GM21529 (cell line): ENCODE results near the gene MEGF8.

Experiments used
- ATAC-seq: cut with Tn5 transposase; IDR thresholded peaks from one replicate; pipeline ENCODE4 v1.9.1; 2021; ENCODE audit not compliant: unreplicated experiment

The MEGF8 gene

DNA sequence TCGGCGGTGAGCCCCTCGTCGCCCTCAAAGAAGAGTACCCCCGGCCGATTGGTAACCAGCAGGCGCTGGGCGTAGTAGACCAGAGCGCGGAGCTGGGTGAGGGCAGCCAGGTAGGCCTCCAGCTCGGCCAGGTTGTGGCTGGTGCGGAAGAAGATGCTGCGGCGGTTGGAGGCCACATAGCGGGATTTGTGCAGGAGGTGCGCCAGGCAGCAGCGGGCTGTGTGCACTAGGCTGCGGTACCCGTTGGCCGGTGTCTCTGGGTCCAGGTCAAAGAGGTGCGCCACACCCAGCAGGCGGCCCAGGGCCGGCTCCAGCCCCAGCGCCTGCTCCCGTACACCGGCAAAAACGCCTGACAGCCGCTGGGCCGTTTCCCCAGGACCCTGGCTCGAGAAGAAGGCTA, 84.9 kb downstream of the MEGF8 start:
- ATAC-seq, result no peak

DNA sequence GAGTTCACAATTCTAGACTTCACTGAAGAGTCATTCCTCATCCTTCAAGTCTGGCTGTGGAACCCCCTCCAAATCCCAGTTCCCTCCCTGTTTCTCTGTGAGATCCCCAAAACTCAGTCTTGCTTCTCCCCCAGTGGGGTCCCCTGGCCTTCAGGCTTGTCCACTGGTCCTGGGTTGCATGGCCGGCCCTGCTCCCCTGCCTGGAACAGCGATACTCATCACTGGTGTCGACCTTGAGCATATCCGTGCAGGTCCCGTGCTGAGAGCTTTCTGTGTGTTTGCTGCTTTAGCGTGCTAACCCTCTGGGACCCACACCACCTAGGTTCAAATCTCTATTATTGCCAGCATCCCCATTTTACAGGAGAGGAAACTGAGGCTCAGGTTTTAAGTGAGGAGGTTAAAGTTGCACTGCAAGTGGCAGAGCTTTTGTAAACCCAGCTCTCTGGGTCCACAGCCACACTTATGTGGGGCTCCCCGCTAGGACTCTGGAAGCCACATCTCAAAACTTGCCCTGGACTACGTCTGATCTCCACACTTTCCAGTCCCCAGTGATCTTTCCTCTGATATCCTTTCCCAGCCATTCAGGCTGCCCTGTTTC, 86.2 kb downstream of the MEGF8 start:
- no peak for ATAC-seq

DNA sequence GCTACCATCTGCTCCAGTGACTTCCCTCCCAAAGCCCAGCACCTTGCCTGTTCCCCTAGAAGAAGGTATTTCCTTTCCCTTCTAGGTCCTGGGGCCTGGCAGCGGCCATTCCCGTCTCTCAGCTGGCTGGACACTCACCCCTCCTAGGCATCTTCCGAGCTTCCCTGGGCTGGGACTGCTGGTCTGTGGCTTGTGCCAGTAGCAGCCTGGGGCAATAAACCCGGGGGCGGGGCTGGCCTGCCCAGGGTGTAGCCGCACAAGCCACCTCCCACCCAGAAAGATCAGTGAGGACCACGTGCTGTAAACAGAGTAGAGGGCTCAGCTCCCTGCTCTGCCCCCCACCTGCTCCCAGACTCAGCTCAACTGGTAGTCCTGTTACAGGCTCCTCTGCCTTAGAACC, 86.8 kb downstream of the MEGF8 start:
- ATAC-seq, result no peak

DNA sequence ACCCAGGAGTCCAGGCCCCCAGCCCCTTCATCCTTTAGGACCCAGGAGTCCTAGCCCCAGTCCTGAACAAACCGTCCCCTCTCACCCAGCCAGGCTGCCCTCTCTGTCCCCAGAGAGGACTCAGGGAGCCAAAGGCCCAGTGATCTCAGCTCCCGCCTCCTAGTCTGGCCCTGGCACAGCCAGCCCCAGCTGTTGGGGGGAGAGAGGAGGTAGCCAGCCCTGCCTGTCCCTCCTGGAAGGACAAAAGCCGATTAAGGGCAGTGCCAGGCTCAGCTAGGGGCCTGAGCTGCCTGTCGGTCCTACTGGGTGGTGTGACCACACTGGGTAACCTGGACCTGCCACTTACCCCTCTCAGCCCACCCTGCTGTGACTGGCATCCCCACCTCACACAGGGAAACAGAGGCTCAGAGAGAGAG, 87.2 kb downstream of the MEGF8 start:
- ATAC-seq, result no peak

DNA sequence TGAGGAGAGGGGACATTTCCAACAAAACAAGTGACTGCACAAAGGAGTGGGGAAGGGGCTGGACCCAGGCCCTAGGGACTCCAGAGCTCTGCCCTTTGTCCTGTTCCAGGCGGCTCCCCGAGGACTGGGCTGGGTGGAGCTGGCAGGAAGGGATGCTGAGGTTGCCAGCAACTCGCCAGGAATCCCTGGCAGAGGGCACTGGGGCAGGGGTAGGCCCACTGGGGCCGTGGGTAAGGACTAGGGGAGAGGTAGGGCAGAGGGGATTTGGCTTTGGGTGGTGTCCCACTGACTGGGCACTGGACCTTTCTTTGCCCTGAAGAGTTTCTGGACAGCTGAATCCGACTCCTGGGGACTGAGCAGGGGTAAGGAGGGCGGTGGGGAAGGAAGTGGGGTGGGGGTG, 93.9 kb downstream of the MEGF8 start:
- no peak for ATAC-seq

DNA sequence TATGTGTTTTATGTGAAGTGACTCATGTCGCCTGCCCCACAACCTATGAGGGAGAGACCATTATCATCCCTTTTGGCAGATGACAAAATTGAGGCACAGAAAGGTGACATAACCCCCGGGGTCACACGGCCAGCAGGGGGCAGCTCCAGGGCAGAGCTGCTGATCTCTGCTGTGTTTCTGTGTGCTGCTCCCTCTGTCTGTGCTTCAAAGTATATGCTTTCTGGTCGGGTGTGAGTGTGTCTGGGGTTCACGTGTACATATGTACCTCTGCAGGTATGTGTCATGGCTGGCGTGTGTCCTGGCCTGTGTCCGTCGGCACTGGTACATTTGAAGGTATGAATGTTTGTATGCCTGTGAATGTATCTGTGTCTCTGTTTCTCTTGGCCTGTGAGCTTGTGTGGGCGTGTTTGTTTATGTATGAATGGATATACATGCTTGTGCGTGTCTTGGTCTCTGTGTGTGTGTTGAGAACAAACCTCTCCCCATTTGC, 94.7 kb downstream of the MEGF8 start:
- peak; percentile 31 for ATAC-seq

DNA sequence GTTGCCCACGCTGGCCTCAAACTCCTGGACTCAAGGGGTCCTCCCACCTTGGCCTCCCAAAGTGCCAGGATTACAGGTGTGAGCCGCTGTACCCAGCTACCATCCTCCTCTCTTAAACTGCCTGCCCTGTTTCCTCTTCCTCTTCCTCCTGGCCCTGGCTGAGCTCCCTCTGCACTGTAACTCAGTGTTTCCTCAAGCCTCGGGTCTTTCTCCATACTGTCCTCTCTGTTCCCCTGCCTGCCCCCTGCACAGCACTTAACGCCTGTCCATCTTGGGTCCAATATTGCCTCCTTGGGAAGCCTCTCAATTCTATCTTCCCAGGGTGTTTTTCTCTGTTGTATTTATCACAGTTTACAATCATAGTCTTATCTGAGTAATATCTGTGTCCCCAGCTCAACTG, 95.7 kb downstream of the MEGF8 start:
- ATAC-seq, result no peak

DNA sequence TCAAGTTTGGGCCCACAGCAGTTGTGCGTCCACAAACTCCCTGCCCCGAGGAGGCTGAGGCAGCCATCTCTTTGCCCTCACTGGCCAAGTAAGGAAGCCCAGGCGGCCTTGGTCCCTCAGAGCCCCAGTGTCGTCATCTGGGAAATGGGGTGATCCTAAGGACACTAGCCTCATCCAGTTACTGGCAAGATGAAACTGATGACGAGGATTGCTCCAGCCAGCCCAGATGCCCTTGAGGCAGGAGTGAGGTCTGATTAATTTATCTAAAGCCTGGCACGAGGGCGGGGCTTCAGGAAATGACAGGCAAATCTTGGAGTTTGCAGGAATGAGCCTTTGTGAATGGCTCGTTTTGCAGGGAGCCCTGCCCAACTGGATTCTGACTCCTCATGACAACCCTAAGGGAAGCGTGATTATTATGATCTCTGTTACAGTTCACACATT, 96.2 kb downstream of the MEGF8 start:
- no peak for ATAC-seq

DNA sequence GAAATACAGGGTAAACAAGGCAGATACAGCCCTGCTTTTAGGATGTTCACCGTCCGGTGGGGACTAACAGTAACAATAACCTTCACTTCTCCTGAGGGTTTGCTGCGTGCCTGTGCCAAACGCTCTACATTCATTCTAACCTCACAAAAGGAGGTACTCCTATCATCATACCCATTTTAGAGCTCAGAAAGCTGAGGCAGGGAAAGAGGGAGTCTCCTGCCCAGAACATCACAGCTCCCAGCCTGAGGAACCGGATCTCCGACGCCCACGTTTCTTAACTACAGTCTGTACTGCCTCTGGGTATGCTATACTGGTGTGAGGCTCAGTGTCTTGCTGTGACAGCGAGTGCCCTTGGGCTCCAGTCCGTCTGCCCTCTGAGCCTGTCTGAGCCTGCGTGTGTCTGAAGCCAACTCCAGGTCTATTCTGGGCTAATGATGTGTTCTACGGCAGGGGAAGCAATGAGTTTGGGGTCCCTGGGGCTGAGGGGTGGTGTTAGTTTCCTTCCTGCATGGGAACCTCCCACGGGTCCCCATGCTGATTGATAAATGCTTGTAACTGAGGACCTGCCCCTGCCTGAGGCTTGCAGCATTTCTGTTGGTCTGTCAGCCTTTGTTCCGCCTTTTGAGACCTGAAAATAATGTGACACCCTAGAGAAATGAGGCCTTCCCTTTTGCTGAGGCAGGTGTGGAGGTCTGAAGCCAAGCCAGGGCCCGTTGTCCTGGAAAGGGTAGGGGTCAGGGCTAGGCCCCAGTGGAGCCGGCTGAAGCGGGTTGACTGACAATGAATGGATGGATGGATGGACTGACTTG, 96.9 kb downstream of the MEGF8 start:
- ATAC-seq, result peak; percentile 10

DNA sequence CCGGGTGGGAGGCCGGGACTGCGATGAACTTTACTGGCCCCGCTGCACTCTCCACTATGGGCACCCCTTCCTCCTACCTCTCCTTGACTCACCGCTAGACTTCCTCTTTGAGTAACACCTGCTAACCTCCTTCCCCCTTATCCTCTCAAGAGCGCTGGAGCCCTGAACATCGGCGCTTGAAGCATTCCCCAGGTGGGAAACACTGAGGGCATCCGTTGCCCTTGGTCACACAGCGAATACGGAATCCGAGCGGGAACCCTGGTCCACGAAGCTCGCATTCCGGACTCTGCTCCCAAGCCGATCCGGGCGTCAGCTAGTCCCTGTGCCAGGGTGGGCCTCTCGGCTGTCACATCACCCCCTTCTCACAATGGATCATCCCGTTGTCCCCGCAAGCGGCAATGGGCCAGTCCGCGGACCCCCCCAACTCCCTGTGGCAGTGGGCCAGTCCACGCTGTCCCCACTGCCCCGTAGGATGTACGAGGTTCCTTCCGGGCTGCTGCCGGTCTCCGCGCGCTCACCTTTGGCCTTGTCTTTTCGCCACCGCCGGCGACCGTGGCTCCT, 97.5 kb downstream of the MEGF8 start:
- ATAC-seq, result peak; percentile 42

DNA sequence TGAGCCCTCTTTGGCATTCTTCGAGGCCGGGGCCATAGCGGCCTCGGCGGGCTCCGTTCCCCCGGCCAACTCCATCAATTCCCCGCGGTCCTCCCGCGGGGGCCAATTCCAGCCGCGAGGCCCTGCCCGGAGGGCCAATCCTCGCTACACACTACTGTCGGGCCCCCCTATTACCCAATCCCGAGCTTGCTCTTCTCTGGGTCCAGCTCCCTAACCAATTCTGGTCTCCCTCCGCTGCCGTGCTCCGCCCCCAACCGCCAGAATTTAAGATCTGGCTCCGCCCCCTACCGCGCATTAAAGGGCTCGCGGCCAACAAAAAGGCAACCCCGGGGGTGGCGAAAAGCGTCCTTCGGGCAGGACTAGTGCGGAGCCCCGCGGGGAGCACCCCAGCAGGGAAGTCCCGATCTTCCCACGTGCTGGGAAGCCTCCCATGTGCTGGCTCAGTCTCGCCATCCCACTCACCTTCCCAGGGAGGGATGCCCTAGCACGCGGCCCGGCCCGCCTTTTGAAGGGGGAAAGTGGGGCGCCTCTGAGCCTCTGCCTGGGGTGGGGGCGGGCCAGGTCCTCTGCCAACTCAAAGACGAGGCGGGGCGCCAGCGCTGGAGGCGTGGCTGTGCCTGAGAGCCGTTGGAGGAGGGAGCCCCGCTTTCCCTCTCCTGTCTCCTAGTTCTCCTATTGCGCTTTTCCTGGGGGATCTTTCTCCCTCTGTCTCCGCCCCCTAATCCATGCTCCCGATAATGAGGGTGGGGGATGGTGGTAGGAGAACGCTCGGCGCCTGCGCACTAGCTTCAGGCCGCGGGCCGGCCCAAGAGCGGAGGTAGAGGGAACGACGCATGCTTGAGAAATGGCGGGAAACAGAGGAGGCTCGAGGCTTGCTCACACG, 98.3 kb downstream of the MEGF8 start:
- peak; percentile 86 for ATAC-seq

DNA sequence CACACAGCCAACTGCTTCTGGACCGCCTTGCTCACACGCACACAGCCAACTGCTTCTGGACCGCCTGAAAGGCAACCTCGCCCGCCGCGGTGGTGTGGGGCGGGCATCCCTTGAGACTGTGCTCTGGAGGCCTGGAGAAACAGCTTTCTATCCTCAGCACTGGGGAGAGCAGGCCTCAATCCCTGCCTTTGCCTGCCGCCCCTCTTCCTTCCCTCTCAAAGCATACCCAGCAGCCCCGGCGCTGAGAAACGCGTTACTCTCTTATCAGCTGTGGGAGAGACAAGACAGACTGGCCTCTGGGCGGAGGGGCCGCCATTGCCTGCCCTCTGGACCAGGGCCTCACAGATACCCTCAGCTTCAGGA, 98.9 kb downstream of the MEGF8 start:
- no peak for ATAC-seq

DNA sequence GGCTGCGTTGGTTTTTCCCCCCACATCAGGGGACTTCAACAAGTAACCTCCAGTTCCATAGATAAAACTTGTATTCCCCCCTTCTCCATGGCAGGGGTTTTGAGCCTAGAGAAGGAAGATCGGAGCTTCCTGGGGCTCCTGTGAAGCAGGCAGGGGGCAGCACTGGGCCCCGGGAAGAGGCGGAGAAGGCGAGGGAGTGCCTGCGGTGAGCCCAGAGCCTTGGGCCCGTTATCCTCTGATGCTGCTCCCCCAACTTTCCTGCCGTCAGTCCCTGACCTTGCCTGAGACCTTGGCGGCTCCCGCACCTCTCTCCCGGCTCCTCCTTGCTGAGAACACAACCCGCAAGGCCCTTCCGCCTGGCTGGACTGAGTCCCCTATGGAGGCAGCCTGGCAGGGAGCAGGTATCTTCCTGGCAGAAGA, 99.3 kb downstream of the MEGF8 start:
- no peak for ATAC-seq

DNA sequence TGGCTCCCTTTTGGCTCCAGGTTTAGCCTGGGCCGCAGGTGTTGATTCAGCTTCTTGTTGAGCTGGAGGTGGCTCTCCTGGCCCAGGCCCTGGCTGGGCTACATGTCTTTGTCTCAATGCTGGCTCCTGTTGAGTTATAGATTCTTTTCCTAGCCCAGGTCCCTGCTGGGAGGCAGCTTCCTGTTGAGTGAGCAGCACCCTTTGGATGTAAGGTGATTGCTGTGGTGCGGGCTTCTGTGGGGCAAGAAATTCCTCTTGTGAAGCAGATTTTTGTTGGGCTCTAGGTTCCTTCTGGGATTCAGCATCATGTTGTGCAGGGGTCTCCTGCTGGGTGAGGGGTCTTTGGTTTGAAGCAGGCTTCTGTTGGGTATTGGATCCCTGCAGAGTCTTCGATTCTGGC, 101.2 kb downstream of the MEGF8 start:
- ATAC-seq, result no peak

DNA sequence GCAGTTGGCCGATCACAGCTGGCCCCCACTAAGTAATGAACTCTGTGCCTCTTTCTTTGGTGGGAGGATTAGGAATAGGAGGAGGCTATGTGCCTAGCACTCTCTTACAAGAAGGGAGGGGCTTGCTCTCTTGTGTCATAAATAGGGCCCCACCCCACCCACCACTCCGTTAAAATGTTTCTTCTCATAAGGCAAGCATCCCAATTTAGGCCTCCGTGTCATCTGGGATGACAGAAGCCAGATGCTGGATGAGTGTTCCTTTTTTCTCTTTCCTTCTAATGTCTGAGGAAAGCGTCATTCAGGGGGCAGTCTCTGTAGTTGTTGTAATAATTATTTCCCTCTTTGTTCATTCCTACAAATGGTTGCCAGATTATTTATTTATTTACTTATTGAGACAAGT, 101.9 kb downstream of the MEGF8 start, which contains the start of gene LIPE:
TSS of gene LIPE (minus strand) at position 76 of the 400 bp plus-strand sequence. CDS start 239 bp downstream, outside the sequence.
- no peak for ATAC-seq
